LNCAP (cell line): ENCODE data around the gene ITGA3.

Experiments
- TF ChIP-seq, protein P1 (sequence below): fragments of 450-650 bp; IDR thresholded peaks from 2 replicates; pipeline ENCODE4 v1.5.1; 2017; ENCODE audit warnings: mild to moderate bottlenecking

The ITGA3 gene

DNA sequence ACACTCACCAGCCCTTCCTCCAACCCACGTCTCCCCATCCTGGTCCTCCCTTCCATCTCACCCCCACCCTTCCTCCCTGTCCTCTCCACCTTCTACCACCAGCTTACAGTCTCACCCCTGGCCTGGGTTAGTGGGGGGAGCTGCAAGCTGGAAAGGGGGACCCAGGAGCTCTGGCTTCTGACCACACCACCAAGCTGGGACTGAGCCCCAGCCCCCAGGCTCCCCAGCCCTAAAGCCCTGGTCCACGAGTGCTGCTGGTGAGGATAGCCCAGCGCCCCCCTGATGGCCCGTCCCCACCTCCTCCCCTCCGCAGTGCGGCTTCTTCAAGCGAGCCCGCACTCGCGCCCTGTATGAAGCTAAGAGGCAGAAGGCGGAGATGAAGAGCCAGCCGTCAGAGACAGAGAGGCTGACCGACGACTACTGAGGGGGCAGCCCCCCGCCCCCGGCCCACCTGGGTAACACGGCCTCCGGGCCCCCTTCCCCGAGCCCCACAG lies 32.0 kb downstream of the ITGA3 start:
- TF ChIP-seq, protein P1, sequence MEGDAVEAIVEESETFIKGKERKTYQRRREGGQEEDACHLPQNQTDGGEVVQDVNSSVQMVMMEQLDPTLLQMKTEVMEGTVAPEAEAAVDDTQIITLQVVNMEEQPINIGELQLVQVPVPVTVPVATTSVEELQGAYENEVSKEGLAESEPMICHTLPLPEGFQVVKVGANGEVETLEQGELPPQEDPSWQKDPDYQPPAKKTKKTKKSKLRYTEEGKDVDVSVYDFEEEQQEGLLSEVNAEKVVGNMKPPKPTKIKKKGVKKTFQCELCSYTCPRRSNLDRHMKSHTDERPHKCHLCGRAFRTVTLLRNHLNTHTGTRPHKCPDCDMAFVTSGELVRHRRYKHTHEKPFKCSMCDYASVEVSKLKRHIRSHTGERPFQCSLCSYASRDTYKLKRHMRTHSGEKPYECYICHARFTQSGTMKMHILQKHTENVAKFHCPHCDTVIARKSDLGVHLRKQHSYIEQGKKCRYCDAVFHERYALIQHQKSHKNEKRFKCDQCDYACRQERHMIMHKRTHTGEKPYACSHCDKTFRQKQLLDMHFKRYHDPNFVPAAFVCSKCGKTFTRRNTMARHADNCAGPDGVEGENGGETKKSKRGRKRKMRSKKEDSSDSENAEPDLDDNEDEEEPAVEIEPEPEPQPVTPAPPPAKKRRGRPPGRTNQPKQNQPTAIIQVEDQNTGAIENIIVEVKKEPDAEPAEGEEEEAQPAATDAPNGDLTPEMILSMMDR, result no peak

DNA sequence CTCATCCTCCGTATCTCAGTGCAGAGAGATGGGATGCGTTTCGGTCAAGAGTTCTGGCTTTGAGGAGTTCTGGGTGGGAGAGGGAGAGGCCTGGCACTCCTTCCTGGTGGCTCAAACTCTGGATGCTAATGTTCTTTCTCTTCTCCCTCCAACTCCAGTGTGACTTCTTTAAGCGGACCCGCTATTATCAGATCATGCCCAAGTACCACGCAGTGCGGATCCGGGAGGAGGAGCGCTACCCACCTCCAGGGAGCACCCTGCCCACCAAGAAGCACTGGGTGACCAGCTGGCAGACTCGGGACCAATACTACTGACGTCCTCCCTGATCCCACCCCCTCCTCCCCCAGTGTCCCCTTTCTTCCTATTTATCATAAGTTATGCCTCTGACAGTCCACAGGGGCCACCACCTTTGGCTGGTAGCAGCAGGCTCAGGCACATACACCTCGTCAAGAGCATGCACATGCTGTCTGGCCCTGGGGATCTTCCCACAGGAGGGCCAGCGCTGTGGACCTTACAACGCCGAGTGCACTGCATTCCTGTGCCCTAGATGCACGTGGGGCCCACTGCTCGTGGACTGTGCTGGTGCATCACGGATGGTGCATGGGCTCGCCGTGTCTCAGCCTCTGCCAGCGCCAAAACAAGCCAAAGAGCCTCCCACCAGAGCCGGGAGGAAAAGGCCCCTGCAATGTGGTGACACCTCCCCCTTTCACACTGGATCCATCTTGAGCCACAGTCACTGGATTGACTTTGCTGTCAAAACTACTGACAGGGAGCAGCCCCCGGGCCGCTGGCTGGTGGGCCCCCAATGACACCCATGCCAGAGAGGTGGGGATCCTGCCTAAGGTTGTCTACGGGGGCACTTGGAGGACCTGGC lies 33.3 kb downstream of the ITGA3 start:
- TF ChIP-seq, protein P1, result no peak

DNA sequence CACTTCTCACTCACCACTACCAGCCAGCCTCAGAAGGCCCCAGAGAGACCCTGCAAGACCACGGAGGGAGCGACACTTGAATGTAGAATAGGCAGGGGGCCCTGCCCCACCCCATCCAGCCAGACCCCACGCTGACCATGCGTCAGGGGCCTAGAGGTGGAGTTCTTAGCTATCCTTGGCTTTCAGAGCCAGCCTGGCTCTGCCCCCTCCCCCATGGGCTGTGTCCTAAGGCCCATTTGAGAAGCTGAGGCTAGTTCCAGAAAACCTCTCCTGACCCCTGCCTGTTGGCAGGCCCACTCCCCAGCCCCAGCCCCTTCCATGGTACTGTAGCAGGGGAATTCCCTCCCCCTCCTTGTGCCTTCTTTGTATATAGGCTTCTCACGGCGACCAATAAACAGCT lies 34.2 kb downstream of the ITGA3 start:
- TF ChIP-seq, protein P1, result no peak

DNA sequence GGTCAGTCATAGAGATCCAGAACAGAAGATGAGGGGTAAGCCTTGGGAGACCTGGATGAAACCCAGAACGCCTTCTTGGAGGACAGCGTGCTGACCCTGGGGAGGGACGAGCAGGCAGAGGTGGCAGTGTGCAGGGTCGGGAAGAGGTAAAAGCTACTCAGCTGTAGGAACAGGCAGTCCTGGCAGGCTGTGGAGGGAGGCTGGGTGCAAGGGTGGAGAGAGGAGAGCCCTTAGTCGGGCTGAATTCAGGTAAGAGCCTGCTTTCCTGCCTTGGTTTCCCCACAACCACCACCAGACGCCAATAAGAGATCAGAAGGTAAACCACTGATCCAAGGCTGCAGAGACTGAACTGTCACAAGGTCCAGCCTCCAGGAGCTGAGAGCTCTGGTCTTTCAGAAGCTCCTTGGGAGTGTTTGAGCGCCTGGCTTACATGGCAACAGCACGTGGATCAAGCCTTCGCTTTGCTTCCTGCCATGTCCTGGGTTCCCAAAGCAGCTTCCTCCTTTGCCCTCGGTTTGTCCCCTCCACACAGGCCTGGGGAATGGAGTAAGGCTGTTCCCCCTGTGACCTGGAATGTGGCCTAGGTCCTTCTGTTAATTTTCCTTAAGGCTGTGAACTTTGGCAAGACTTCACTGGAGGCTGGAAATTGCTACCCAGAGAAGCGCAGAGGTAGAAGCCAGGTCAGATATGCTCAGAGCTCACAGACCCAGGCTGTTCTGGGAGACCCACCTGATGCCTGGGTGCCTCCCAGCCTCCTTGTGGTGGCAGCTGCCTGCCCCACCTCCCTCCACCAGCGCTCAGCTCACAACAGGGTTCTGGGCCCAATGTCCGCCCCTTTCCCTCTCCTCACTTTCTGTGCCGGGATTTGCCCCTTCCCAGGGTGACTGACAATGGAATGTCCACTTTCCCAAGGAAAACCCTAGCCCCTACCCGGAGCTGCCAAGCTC lies 35.3 kb downstream of the ITGA3 start:
- TF ChIP-seq, protein P1, result no peak

DNA sequence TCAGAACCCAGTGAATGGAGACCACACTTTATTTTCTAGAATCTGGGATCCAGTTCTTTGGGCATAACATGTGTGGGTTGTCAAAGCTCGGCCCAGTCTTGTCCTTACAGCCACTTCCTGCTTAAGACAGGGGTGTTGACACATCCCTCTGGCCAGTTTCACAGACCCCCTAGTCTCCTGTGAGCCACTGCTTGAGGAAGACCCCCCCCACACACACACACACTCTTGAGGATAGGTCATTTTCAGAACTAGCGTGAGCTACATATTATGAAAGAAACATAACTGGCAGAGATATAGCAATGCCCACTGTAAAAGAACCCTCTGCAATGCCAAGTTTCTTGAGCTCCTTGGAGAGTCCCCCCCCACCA lies 36.0 kb downstream of the ITGA3 start:
- TF ChIP-seq, protein P1, result no peak

DNA sequence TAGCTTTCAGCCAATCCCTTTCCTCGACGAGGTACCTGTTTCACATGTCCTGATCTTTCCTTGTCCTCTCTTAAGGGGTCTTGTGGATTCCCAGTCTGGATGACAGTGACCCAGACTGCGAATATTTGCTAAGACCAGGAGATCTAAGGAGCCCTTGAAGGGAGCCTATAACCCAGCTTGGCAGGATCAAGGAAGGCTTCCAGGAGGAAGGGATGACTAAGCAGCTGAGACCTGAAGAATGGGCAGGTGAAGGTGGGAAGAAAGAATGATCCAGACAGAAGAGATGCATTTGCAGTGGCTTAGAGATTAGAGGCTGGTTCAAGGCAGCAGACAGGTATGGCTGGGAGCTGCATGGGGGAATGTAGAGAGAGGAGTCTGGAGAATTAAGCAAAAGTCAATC lies 37.3 kb downstream of the ITGA3 start:
- TF ChIP-seq, protein P1, result no peak

DNA sequence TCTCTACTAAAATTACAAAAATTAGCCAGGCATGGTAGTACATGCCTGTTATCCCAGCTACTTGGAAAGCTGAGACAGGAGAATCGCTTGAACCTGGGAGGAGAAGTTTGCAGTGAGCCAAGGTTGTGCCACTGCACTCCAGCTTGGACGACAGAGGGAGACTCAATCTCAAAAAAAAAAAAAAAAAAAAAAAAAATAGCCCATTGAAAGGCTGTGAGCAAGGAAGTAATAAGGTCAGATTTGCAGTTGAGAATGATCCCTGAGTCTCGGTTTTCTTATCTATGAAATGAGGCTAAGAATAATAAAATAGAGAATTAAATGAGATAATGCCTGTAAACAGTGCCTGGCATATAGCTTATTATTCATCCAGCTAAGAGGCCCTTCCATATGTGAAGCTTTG lies 37.9 kb downstream of the ITGA3 start:
- TF ChIP-seq, protein P1, result no peak
